ENCODE measurements around the gene CLDN7.

The CLDN7 gene

DNA sequence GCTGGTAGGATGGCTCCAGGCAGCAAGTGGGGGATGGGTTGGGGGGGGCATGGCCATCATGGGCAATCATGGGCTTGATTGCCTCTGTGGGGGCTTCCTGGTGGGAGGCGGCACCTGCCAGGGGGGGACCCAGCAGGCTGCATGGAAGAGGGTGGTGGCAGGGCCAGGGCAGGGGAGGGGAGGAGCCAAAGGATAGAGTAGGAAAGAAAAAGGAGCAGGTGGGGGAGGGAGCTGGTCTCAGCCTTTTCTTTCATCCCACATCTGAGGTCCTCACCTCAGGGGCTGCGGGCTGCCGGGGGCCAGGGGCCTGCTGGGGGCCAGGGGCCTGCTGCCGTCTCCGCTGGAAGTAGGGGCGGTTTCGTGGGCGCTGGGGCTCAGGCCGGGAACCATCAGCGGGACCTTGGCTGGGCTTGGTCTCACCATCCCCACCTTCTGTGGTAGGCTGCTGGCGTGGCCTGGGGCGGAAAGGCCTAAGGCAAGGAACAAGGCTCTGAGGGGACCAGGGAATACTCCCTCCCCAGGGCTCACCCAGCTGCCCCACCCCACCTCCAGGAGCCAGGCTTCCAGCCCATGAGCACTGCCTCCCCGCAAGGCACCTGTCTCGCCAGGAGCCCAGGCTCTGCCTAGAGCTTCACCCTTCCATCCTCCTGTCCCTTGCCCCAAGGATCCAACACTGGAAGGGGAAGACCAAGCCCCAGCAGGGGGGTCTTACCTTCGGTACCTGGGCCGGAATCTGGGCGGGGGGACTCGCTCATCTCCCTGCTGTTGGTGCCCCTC lies 27.2 kb upstream of the CLDN7 start:
- no peak for DNase-seq (ENCODE audit: low read depth in 1 of 2, low spot score in 1 of 2)

DNA sequence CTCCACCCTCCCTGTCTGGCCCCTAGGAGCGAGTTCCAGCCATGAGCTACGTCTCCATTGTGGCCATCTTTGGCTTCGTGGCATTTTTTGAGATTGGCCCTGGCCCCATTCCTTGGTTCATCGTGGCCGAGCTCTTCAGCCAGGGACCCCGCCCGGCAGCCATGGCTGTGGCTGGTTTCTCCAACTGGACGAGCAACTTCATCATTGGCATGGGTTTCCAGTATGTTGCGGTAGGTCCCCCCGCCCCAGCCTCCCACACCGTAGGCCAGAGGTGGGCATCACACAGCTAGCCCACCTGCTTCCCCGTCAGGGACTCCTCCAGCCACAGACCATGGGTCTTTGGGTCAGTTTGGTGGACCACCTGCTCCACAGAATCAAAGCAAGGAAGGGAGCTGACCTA lies 23.4 kb upstream of the CLDN7 start:
- no peak for DNase-seq (ENCODE audit: low read depth in 1 of 2, low spot score in 1 of 2)

DNA sequence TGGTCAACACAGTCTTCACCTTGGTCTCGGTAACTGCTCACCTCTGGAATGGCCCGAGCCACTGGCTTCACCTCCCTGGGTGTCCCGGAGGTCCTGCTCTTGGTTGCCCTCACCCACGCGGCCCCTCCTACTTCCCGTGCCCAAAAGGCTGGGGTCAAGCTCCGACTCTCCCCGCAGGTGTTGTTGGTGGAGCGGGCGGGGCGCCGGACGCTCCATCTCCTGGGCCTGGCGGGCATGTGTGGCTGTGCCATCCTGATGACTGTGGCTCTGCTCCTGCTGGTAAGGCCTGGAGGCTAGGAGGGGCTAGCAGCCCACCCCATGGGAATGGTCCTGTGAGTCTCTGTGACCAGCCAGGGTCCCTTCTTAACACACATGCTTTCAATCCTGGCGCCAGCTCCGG lies 22.6 kb upstream of the CLDN7 start:
- DNase-seq (ENCODE audit: low read depth in 1 of 2, low spot score in 1 of 2): no peak

DNA sequence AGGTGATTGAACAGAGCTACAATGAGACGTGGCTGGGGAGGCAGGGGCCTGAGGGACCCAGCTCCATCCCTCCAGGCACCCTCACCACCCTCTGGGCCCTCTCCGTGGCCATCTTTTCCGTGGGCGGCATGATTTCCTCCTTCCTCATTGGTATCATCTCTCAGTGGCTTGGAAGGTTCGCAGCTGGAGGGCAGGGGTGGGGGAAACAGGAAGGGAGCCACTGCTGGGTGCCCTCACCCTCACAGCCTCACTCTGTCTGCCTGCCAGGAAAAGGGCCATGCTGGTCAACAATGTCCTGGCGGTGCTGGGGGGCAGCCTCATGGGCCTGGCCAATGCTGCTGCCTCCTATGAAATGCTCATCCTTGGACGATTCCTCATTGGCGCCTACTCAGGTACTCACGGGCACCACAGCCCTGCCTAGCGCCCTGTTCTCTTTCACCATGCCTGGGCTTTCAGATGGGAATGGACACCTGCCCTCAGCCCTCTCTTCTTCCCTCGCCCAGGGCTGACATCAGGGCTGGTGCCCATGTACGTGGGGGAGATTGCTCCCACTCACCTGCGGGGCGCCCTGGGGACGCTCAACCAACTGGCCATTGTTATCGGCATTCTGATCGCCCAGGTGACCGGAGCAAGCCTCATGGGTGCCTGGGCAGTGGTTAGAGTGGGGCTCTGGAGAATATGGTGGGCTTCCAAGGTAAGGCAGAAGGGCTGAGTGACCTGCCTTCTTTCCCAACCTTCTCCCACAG lies 21.4 kb upstream of the CLDN7 start:
- no peak for DNase-seq (ENCODE audit: low read depth in 1 of 2, low spot score in 1 of 2)

DNA sequence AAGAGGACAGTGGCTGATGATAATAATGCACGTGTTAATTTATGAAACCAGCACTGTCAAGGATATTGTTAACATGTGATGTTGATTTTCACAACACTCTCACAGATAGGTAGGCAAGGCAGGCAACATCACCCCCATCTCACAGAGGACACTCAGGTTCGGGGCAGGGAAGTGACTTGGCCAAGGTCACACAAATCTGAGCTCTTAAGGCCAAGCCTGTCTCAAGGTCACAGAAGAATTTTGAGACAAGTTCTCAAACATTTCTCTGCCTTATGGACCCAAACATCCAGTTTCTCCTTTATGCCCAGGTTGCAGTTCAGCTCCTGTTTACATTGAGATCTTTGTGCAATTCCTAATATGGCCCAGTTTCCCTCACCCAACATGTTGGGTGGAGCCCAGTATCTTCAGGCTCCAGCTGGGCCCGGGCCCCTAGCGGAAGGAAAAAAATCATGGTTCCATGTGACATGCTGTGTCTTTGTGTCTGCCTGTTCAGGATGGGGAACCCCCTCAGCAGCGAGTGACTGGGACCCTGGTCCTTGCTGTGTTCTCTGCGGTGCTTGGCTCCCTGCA lies 20.6 kb upstream of the CLDN7 start:
- DNase-seq (ENCODE audit: low read depth in 1 of 2, low spot score in 1 of 2): no peak

DNA sequence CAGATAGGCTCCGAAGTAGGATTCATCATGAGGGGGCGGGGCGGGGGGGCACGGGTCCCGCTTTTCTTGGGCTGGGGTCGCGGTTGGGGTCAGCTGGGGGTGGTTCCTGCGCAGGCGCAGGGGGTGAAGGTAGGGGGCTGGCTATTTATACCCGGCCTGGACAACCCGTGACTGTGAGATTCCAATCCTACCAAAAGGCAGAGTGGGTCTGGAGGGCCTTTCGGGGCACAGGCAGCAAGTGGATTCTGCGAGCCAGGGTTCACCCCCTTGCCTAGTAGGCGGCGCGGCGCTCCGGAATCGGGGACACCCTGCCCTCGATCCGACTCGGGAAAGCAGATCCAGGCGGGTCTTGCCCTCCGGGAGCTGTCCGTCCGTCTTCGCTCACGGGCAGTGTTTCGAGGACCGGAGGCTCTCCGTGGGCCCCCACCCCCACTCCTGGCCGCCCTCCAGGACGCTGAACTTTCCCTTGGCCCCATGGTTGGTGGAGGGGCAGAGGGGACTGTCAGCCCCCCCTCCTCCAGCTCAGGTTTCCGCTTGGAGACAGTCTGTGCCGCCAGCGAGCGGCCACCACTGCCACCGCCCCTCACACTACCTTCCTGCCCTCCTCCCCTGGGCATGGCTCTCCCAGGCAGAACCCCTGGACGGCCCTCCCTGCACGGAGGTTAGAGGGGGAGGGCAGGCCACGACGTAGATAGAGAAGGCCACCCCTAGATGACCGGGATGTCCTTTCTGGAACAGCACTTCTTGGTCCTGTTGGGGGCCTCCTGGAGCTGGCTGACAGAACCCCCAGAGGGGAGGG lies 19.9 kb upstream of the CLDN7 start:
- no peak for DNase-seq (ENCODE audit: low read depth in 1 of 2, low spot score in 1 of 2)

DNA sequence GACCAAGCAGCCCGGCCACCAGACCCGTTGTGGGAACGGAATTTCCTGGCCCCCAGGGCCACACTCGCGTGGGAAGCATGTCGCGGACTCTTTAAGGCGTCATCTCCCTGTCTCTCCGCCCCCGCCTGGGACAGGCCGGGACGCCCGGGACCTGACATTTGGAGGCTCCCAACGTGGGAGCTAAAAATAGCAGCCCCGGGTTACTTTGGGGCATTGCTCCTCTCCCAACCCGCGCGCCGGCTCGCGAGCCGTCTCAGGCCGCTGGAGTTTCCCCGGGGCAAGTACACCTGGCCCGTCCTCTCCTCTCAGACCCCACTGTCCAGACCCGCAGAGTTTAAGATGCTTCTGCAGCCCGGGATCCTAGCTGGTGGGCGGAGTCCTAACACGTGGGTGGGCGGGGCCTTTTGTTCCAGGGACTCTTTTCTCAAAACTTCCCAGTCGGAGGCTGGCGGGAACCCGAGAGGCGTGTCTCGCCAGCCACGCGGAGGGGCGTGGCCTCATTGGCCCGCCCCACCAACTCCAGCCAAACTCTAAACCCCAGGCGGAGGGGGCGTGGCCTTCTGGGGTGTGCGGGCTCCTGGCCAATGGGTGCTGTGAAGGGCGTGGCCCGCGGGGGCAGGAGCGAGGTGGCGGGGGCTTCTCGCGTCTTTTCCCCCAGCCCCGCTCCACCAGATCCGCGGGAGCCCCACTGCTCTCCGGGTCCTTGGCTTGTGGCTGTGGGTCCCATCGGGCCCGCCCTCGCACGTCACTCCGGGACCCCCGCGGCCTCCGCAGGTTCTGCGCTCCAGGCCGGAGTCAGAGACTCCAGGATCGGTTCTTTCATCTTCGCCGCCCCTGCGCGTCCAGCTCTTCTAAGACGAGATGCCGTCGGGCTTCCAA lies 19.0 kb upstream of the CLDN7 start, which contains the start of gene SLC2A4:
SLC2A4 (plus strand) TSS at position 645 of the 879 bp plus-strand sequence; CDS start at position 862, 217 bp downstream.
- DNase-seq (ENCODE audit: low read depth in 1 of 2, low spot score in 1 of 2): peak; percentile 42 to 74

DNA sequence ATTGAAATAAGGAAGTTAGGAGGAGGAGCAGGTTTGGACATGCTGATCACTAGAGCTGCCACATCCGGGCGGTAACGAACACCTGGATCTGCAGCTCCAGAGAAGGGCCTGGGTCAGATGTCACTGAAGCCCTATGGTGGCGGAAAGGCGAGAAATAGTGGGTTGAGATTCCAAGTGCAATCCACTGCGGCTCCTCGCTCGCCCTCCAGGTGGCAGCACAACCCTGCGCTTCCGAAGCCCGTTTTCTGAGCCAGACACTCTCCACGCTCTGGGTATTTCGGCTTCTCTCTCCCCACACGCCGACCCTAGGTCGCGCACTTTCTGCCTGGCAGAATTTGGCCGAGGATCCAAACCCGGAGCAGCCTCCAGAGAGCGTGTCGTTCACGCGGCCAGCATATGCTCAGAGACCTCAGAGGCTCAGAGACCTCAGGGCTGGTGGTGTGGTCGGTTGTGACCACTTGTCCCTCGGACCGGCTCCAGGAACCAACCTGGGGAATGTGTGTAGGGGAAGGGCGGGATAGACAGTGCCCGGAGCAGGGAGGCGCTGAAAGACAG lies 18.3 kb upstream of the CLDN7 start:
- peak; percentile 75 to 77 for DNase-seq (ENCODE audit: low read depth in 1 of 2, low spot score in 1 of 2)

DNA sequence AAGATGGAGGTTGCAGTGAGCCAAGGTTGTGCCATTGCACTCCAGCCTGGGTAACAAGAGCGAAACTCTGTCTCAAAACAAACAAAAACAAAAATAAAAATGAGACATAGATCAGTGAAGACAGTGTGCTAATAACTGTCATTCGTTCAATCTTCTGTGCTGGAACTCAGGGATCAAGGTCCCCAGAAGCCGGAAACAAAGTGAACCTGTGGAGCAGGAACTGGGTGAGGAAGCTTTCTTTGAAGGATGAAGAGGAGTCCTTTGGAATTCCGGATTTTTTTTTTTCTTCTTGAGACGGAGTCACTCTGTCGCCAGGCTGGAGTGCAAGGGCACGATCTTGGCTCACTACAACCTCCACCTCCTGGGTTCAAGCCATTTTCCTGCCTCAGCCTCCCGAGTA lies 17.2 kb upstream of the CLDN7 start:
- DNase-seq (ENCODE audit: low read depth in 1 of 2, low spot score in 1 of 2): no peak

DNA sequence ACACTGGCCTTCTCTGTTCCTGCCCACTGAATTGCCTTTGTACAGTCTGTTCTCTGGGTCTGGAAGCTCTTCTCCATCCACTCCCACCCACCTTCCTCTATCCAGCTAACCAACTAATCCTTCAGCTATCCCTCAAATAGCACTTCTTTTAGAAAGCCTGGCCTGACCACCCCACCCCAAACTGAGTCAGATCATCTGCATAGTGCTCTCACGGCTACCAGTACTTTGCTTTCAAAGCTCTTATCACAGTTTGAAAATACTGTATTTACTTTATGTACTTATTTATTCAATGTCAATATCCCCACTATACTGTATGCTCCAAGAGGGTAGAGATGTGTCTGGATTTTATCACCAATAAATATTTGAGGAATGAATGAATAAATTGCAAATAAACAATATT lies 4.5 kb upstream of the CLDN7 start:
- DNase-seq (ENCODE audit: low read depth in 1 of 2, low spot score in 1 of 2): no peak

DNA sequence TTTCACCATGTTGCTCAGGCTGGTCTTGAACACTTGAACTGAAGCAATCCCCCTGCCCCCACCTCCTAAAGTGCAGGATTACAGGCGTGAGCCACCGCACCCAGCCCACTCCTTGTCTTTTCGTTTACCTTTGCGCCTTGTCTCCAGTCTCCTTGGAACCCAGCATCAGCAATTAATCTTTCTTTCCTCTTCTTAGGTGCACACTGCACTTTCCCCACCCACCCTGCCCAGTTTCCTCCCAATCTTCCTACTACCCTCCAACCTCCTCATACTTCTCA lies 1.5 kb upstream of the CLDN7 start:
- DNase-seq (ENCODE audit: low read depth in 1 of 2, low spot score in 1 of 2): no peak

DNA sequence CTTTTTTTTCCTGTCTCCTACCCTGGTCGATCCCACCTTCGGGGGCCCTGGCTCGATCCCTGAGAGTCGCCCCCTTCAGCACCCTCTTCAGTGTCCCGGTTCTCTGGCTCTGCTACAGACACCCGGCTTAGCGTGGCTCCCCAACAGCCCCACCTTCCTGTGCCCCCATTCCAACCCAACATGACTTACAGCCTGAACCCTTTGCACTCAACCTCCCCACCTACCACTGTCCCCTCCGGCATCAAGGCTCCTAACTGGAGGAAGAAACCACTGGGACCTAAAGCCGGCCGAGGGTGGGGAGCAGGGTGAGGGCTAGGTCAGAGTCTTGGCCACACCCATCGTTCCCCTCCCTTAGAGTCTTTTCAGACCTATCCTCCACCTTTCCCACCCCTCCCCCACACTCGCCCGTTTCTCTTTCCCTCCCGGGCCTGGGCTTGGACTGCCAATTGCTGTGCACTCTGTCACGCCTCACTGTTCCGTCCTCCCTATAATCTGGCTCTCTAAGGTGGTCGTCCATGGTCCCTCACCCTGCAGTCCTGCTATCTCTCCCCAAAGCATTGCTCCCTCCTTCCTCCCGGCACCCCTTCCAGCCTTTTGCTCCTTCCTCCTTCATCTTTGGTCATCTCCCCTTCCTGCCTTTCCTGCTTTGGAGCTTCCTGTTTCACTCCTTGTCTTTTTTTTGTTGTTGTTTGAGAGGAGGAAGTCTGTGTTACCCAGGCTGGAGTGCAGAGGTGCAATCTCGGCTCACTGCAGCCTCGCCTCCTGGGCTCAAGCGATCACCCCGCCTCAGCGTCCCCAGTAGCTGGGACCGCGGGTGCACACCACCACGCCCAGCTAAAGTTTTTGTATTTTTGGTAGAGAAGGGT lies 890 bp upstream of the CLDN7 start:
- no peak for DNase-seq (ENCODE audit: low read depth in 1 of 2, low spot score in 1 of 2)

DNA sequence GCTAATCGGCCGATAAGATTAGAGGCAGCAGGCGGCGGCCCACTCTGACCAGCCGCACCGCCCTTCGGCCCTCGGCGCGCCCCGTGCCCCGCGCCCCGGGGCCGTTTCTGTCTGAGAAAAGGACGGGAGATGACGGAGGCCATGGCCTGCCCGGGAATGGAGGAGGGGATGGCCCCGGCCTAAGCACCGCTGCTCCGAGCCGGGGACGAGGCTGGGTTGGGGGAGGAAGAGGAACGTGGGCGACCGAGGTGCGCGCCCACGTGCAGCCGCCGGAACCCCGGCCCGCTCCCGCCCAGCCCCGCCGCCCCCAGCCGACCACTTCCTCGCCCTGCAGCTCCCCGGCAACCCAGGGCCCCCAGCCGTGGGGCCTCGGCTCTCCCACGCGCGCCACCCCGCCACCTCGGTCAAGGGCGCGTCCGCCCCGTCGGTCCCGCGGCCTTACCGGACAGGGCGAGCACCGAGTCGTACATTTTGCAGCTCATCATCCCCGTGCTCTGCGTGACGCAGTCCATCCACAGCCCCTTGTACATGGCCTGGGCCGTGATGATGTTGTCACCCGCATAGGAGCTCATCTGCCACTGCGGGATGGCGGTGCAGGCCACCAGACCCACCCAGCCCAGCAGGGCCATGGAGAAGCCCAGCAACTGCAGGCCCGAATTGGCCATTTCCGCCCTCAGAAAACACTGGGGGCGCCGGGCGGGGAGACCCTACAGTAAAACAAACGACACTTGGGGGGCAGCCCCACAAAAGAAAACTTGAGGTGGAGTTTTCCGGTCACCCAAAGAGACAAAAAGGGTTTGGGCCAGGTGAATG lies 693 bp downstream of the CLDN7 start:
- no peak for DNase-seq (ENCODE audit: low read depth in 1 of 2, low spot score in 1 of 2)

DNA sequence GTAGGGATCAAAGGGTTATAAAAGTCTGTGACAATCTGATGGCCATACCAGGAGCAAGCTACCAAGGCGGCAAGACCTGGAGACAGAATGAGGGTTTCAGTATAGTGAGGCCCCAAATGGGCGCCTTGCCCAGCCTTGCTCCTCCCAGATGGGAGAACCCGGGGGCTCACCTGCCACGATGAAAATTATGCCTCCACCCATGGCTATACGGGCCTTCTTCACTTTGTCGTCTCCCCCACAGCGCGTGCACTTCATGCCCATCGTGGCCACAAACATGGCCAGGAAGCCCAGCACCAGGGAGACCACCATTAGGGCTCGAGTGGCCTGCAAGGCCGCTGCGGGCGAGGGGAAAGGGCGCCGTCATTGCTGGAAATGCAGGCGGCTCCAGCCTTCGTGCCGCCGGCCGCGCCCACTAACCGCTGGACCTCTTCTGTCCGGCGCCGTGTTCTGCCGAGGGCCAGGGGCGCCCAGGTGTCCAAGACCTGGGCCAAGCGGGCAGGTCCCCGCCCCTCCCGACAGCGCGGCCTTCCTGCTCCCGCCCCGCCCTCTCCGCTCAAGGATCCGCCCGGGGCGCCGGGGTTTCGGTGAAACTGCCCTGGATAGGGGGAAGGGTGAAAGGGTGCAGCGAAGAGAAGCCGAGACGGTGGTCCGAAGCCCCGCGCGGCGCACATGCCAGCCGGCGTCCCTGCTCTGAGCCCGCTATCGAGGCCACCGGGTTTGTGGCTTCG lies 1.5 kb downstream of the CLDN7 start:
- DNase-seq (ENCODE audit: low read depth in 1 of 2, low spot score in 1 of 2): no peak

DNA sequence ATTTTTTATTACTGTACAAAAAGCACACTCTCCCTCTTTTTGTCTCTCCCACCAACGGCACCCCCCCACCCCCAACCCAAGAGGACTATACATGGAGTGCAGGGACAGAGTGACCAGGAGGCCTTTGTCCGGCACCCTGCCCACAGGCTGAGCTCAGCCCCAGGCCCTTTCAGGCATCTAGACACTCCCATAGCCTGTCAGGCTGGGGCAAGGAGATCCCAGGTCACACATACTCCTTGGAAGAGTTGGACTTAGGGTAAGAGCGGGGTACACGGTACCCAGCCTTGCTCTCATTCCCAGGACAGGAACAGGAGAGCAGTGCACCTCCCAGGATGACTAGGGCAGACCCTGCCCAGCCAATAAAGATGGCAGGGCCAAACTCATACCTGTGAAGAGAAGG lies 2.1 kb downstream of the CLDN7 start:
- DNase-seq (ENCODE audit: low read depth in 1 of 2, low spot score in 1 of 2): no peak

DNA sequence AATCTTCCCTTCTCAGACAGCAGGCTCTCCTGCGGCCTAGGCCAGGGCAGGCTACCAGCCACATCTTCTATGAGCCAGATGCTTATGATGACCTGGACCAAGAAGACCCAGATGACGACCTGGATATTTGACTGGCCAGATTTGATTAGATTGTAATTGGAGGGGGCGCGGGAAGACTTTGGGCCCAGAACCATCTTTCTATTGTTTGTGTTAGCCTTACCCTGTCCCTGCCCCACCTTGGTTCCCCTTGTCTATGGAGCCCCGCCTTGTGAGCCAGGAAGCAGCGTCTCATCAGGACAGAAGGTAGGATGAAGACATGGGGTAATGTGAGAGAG lies 2.8 kb downstream of the CLDN7 start:
- no peak for DNase-seq (ENCODE audit: low read depth in 1 of 2, low spot score in 1 of 2)

DNA sequence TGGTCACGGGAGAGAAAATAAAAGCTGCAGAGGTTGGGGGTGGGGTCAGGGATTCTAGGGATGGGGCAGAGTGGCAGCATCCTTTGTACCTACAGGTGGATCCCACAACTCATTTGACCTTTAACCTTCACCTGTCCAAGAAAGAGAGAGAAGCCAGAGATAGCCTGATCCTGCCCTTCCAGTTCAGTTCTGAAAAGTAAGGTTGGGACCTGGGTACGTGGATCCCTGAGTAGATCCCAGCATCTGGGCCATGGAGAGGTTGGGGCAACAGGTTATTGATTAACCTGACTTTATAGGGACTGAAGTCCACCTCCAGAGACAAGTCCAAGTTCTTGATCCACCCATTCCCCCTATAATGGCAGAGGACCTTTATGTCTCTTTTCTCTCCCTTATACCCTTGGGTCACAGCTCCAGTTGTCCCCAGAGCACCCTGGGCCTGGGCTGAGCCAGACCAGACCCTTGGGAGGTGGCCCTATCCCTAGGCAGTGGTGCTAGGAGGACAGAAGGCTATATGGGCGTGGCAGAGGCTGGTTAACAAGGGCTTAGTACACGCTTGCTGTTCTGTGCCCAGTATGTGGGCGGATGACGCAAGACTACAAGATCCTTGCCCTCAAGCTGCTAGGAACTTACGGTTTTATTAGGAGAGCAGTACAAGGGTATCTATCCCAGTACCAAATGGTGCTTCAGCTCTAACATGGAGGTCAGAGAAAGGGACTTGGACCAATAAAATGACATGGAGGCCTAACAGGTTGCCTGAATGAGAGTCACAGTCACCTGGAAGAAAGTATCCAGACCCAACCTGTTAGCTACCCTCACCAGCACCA lies 3.3 kb downstream of the CLDN7 start:
- no peak for DNase-seq (ENCODE audit: low read depth in 1 of 2, low spot score in 1 of 2)
